Endothelial cell of umbilical vein (primary cell): Measurements from ENCODE around the gene ASTN1. TPM values are rescaled to one million over a fixed set of nuclear protein-coding genes. Genes with fewer than 3 reads are reported as not detected.

Experiments used
- BruUV-seq: library from RNA; stranded (reverse); fragments of 400-500 nt; replicated peaks from 2 replicates; lab custom pipeline; 2021; lab: Mats Ljungman, UMichigan
- CTCF ChIA-PET: fragments of 300-600, 350-600 bp; sonication (Branson Sonifier 250); formaldehyde crosslinking; loops from one replicate; lab custom pipeline; 2021; ENCODE audit warnings: antibody characterized with exemption, inconsistent platforms; lab: Charles Lee
- POLR2A ChIA-PET: fragments of 300-600, 350-600 bp; sonication (Branson Sonifier 250); formaldehyde crosslinking; loops from one replicate; lab custom pipeline; 2021; ENCODE audit warnings: antibody characterized with exemption, inconsistent platforms; lab: Charles Lee
- DNase-seq: peaks from one replicate; pipeline ENCODE4 v3.0.0-alpha.2; 2011; ENCODE audit warnings: low read depth, low spot score
- FAIRE-seq: peaks from 2 replicates; lab custom pipeline; 2011; peaks lifted over from hg19 to GRCh38; lab: Jason Lieb, UNC
- H2AFZ ChIP-seq: 2 replicates; pipeline ENCODE4 v1.6.0; 2012; ENCODE audit warnings: low read depth, low read length, control low read depth, inconsistent platforms
- H3K27ac ChIP-seq: 2 replicates; pipeline ENCODE4 v1.5.1; 2011; ENCODE audit warnings: low read depth, mild to moderate bottlenecking, control low read depth, low read length, moderate library complexity; ENCODE audit not compliant: insufficient read depth
- H3K27me3 ChIP-seq, 2 experiments: 2 replicates each; pipeline versions ENCODE4 v1.6.0 to v1.6.1; 2011; ENCODE audit warnings: low read length in 2 of 2, mixed read lengths in 1 of 2; ENCODE audit not compliant: control insufficient read depth in 2 of 2, insufficient read depth in 2 of 2
- H3K36me3 ChIP-seq, 2 experiments: 2 replicates in 1 of 2; 3 replicates in 1 of 2; pipeline ENCODE4 v1.5.1; 2011; ENCODE audit warnings: low read length in 2 of 2, mild to moderate bottlenecking in 1 of 2, moderate library complexity in 1 of 2; ENCODE audit not compliant: control insufficient read depth in 2 of 2, insufficient read depth in 2 of 2; ENCODE audit errors: extremely low read depth in 1 of 2
- H3K4me1 ChIP-seq: 3 replicates; pipeline ENCODE4 v1.5.1; 2011; ENCODE audit warnings: mild to moderate bottlenecking, low read length; ENCODE audit not compliant: control insufficient read depth, insufficient read depth; ENCODE audit errors: extremely low read depth
- H3K4me2 ChIP-seq: 2 replicates; pipeline ENCODE4 v1.6.1; 2011; ENCODE audit warnings: low read length, control low read depth, mixed read lengths; ENCODE audit not compliant: insufficient read depth
- H3K4me3 ChIP-seq, 3 experiments: fragments of 200-600 bp in 1 of 3; sonication (generic), shearing (Covaris generic) in 1 of 3; replicated peaks in 1 of 3; 2 replicates each; pipeline ENCODE4 v1.5.1; 2011 to 2016; ENCODE audit warnings: control low read depth in 3 of 3, low read length in 3 of 3, mild to moderate bottlenecking in 2 of 3, inconsistent platforms in 1 of 3, low read depth in 1 of 3, moderate library complexity in 1 of 3; ENCODE audit not compliant: insufficient read depth in 1 of 3
- H3K79me2 ChIP-seq: 2 replicates; pipeline ENCODE4 v1.6.0; 2012; ENCODE audit warnings: low read length, inconsistent platforms; ENCODE audit not compliant: control insufficient read depth, insufficient read depth
- H3K9ac ChIP-seq: replicated peaks from 2 replicates; pipeline ENCODE3; 2011; ENCODE audit warnings: low read length, control low read depth; ENCODE audit not compliant: insufficient read depth; ENCODE audit errors: extremely low read depth
- H3K9me1 ChIP-seq: replicated peaks from 3 replicates; pipeline ENCODE4 v1.6.0; 2011; ENCODE audit warnings: mild to moderate bottlenecking, low read length; ENCODE audit not compliant: control insufficient read depth, insufficient read depth; ENCODE audit errors: extremely low read depth
- H3K9me3 ChIP-seq: replicated peaks from 2 replicates; pipeline ENCODE4 v1.5.1; 2012; ENCODE audit warnings: low read length, inconsistent platforms; ENCODE audit not compliant: control insufficient read depth, insufficient read depth
- H4K20me1 ChIP-seq: replicated peaks from 2 replicates; pipeline ENCODE3; 2011; ENCODE audit warnings: mild to moderate bottlenecking, low read length; ENCODE audit not compliant: control insufficient read depth, insufficient read depth; ENCODE audit errors: extremely low read depth
- CTCF ChIP-seq, 2 donors: IDR thresholded peaks; 1 replicate in 1 of 2; 2 replicates in 1 of 2; pipeline ENCODE4 v1.5.1; 2011; ENCODE audit warnings: low read length in 2 of 2, mild to moderate bottlenecking in 2 of 2, moderate library complexity in 2 of 2, control low read depth in 1 of 2, inconsistent platforms in 1 of 2, low read depth in 1 of 2; ENCODE audit not compliant: insufficient read depth in 1 of 2; ENCODE audit errors: extremely low read depth in 1 of 2
- EZH2 ChIP-seq: IDR thresholded peaks from 2 replicates; pipeline ENCODE4 v1.6.1; 2012; ENCODE audit warnings: borderline replicate concordance, low read depth, mild to moderate bottlenecking, moderate library complexity, low read length, inconsistent platforms; ENCODE audit not compliant: severe bottlenecking
- FOS ChIP-seq: IDR thresholded peaks from 2 replicates; pipeline ENCODE4 v1.6.1; 2011; ENCODE audit warnings: mild to moderate bottlenecking, low read length, moderate library complexity, borderline replicate concordance; ENCODE audit not compliant: insufficient read depth
- GATA2 ChIP-seq: IDR thresholded peaks from 2 replicates; pipeline ENCODE4 v1.7.0; 2011; ENCODE audit warnings: low read depth, mild to moderate bottlenecking, moderate library complexity, mixed read lengths, low read length; ENCODE audit not compliant: insufficient read length, insufficient read depth
- JUN ChIP-seq: IDR thresholded peaks from 2 replicates; pipeline ENCODE4 v1.6.1; 2011; ENCODE audit warnings: borderline replicate concordance, low read depth; ENCODE audit not compliant: insufficient read length, insufficient read depth
- MAX ChIP-seq: IDR thresholded peaks from 2 replicates; pipeline ENCODE4 v1.6.1; 2011; ENCODE audit not compliant: insufficient read depth, insufficient read length
- MYC ChIP-seq: IDR thresholded peaks from one replicate; pipeline ENCODE4 v1.6.1; 2011; ENCODE audit warnings: mild to moderate bottlenecking, low read depth, low read length
- POLR2A ChIP-seq: IDR thresholded peaks from 2 replicates; pipeline ENCODE4 v1.6.1; 2012; ENCODE audit warnings: low read depth, mild to moderate bottlenecking, control low read depth, low read length
- POLR2AphosphoS5 ChIP-seq: IDR thresholded peaks from 2 replicates; pipeline ENCODE4 v1.6.1; 2012; ENCODE audit warnings: low read depth, mild to moderate bottlenecking, control low read depth, low read length, moderate library complexity; ENCODE audit not compliant: insufficient read depth
- dilution Hi-C: fragments of 300-500 bp; cut with MboI; formaldehyde crosslinking; loops from one replicate; pipeline ENCODE4 v1.15.0; 2019; ENCODE audit warnings: low sequenced_read_pairs; ENCODE audit not compliant: extremely low pct_ligation_motif_present
- intact Hi-C: fragments of 100-400 bp; cut with micrococcal nuclease; formaldehyde crosslinking; loops from one replicate; pipeline ENCODE4 v1.10.0; 2022
- polyA plus RNA-seq, 4 experiments: library from polyadenylated mRNA; depleted of rRNA in 3 of 4; stranded (reverse) in 3 of 4; unstranded in 1 of 4; fragments of >200 nt; gene quantifications; 2 replicates each; pipeline versions ENCODE4 v1.2.1 to v1.2.3, GENCODE V29; 2011 to 2012; ENCODE audit warnings: missing spikeins in 1 of 4
- total RNA-seq: library from RNA; stranded (reverse); gene quantifications from 2 replicates; pipeline ENCODE4 v1.2.3, GENCODE V29; 2021

The ASTN1 gene
- total and polyA plus RNA-seq, 2 donors (not counting 3 experiments of a cell fraction or from before 2014, with no cell fraction given) = 0.04 TPM; not detected in 1

GRCh38 chr1:176987016-176987415 lies 177.5 kb downstream of the ASTN1 start:
- Histone ChIP-seq H3K4me2 (no peak overlapping the region), H3K4me1 (no peaks in the 10 kb centered on the region), H3K79me2 (no peaks in the 10 kb centered on the region), H3K9ac (no peak overlapping the region), H3K27me3 (no peaks in the 10 kb centered on the region), H3K9me3 (no peaks in the 10 kb centered on the region), H3K9me1 (no peaks in the 10 kb centered on the region), H4K20me1 (no peaks in the 10 kb centered on the region), H3K36me3 (no peaks in the 10 kb centered on the region), H3K27ac (no peak overlapping the region), H3K4me3 (no peak overlapping the region), H2AFZ (no peak overlapping the region)
- intact Hi-C loops = no loop called here
- no peak for DNase-seq
- POLR2A ChIA-PET = no interaction called here
- TF ChIP-seq EZH2 = no peak
- no peak for TF ChIP-seq POLR2A
- TF ChIP-seq GATA2 = no peak
- no peak for TF ChIP-seq POLR2AphosphoS5
- TF ChIP-seq FOS = no peak
- TF ChIP-seq MYC = no peak
- TF ChIP-seq CTCF (IDR thresholded peaks at IDR 0.05; ENCODE audit: extremely low read depth in 1 of 2, insufficient read depth in 1 of 2, low read depth in 1 of 2, low read length in 2 of 2) = no peak
- TF ChIP-seq MAX = no peak
- TF ChIP-seq JUN = no peak
- no peak for FAIRE-seq
- dilution Hi-C loops = no loop called here
- no TSS peak for BruUV-seq
- CTCF ChIA-PET = no interaction called here
